ENCODE measurements around the gene NUDT22.
A peak's percentile ranks its signal among the peaks of the same experiment; 100 is the strongest.

The NUDT22 gene

DNA sequence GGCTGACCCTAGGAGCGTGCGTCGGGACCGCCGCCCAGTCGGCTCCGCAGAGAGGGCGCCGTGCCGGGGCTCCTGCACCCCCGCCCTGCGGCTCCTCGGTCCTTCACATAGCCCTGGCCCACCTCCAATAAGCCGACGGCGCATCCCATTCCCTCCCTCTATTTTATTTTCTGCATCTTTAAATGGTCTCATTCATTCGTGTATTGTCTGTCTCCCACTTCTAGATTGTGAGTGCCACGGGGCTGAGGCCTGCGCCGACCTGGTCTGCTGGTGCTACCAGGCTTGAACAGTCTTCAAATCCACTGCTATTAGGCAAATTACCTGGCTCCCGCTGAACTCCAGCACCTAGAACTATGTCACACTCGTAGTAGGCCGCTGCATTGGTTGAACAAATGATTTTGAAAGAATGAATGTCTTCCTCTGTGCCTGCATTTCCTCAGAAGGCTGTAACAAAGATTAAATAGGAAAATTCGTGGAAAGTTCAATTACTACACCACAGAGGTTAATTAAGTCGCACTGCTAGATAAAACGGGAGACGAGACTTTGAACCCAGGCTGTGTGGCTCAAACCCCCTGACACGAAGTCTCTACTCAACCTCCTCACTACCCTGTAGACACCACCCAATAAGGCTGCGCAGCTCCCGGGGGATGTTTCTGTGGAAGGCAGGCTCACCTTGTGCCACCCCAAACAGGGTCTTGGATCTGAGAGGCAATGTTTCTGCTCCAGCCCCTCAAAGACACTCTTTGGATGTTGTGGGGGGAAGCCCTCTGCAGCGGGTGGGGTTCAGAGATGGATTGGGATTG is 21.9 kb downstream of the NUDT22 start:
- peak overlapping the region; percentile 80; the same call in 1 of the 2 replicates for H3K9ac ChIP-seq (ENCODE audit: low read depth, low read length)
- peak overlapping the region; percentile 94 for H3K4me3 ChIP-seq (ENCODE audit: low read length)
- H3K27me3 ChIP-seq (ENCODE audit: insufficient read depth, low read length), result no peaks in the 10 kb centered on the region
- no peaks in the 10 kb centered on the region for H3K9me3 ChIP-seq (ENCODE audit: insufficient read depth, low read depth, low read length)
- H3K27ac ChIP-seq (ENCODE audit: low read length), result peak overlapping the region; percentile 95
- peaks cover 28% of the 10 kb centered on the region for H3K4me1 ChIP-seq (ENCODE audit: insufficient read depth, low read length)
- peaks cover 21% of the 10 kb centered on the region; the same call in 1 of the 2 replicates for H3K36me3 ChIP-seq (ENCODE audit: insufficient read depth, low read depth, low read length)

DNA sequence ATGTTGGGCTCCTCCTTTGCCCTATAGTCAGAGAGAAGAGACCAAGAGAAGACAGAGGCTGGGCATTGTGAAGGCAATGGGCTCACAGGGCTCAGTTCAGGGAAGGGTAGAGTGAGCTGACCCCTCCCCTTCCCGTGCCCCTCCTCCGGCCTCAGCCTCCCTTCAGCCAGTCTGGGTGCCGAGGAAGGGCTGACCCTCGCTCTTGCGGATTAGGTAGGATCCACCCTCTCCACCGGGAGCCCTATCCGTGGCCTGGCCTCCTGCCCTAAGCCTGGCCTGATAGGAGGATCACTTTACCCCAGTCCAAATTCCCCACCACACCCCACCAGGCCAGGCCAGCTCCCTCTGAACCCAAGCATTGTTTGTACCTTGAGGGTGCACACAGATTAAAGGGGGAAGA is 22.5 kb downstream of the NUDT22 start:
- Histone ChIP-seq H3K27me3 (ENCODE audit: insufficient read depth, low read length) (no peaks in the 10 kb centered on the region), H3K9me3 (ENCODE audit: insufficient read depth, low read depth, low read length) (no peaks in the 10 kb centered on the region), H3K27ac (ENCODE audit: low read length) (peak overlapping the region; percentile 95), H3K4me3 (ENCODE audit: low read length) (peak overlapping the region; percentile 94; the same call in 1 of the 2 replicates), H3K4me1 (ENCODE audit: insufficient read depth, low read length) (peaks cover 28% of the 10 kb centered on the region), H3K36me3 (ENCODE audit: insufficient read depth, low read depth, low read length) (peaks cover 15% of the 10 kb centered on the region; the same call in 1 of the 2 replicates), H3K9ac (ENCODE audit: low read depth, low read length) (peak overlapping the region; percentile 80; the same call in 1 of the 2 replicates)

DNA sequence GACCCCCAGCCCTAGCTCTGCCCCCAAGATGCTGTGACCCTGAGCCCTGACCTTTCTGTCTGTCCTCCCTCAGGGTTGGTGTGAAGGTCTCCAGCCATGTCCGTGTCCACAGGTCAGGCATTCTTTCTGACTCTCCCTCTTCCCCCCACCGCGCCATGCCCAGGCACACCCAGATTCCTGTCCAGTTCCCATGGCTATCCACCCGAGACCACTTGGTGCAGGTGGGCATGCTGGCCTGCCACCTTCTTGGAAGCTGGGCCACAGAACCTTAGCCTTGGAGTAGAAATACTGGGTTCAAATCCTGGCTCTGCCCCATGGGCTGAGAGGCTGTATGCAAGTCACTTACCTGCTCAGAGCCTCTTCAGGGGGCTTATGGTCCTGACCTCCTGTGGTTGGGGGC is 23.0 kb downstream of the NUDT22 start:
- no peaks in the 10 kb centered on the region for H3K27me3 ChIP-seq (ENCODE audit: insufficient read depth, low read length)
- peaks cover 28% of the 10 kb centered on the region for H3K4me1 ChIP-seq (ENCODE audit: insufficient read depth, low read length)
- peak overlapping the region; percentile 62; the same call in 1 of the 2 replicates for H3K4me3 ChIP-seq (ENCODE audit: low read length)
- peak overlapping the region; percentile 80; the same call in 1 of the 2 replicates for H3K9ac ChIP-seq (ENCODE audit: low read depth, low read length)
- peaks cover 10% of the 10 kb centered on the region; the same call in 1 of the 2 replicates for H3K36me3 ChIP-seq (ENCODE audit: insufficient read depth, low read depth, low read length)
- peak overlapping the region; percentile 95 for H3K27ac ChIP-seq (ENCODE audit: low read length)
- H3K9me3 ChIP-seq (ENCODE audit: insufficient read depth, low read depth, low read length), result no peaks in the 10 kb centered on the region

GRCh38 chr11:64249563-64250414 is 23.7 kb downstream of the NUDT22 start:
- H3K4me1 ChIP-seq (ENCODE audit: insufficient read depth, low read length), result peaks cover 28% of the 10 kb centered on the region

DNA sequence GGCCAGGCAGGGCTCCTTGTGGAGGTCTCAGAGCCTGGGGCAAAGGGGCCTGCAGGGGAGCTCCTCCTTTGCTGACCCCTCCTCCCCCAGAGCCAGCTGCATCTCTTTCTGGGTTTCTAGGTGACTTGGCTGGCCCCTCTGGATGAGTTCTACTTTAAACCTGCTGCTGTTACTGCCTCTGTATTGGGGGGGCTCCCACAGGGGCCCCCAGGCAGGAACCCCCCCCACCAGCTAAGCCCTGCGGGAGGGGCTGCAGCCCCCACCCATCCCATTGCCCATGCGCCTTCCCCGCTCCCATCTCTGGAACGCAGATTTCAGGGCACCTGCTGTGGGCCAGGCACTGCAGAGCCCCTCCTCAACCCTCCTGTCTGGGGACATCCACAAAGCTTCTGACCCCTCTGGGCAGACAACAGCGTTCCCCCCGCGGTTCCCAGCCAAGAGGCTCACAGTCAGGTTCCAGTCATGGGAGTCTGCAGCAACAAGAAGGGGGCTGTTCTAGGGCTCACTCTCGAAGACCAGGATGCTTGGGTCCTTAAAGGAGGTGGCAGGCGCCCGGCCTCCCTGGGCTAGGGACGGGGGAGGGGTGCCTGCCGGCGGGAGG is 24.4 kb downstream of the NUDT22 start:
- Histone ChIP-seq H3K9me3 (ENCODE audit: insufficient read depth, low read depth, low read length) (no peaks in the 10 kb centered on the region), H3K27ac (ENCODE audit: low read length) (peak overlapping the region; percentile 87), H3K27me3 (ENCODE audit: insufficient read depth, low read length) (no peaks in the 10 kb centered on the region), H3K9ac (ENCODE audit: low read depth, low read length) (peak overlapping the region; percentile 80; the same call in 1 of the 2 replicates), H3K36me3 (ENCODE audit: insufficient read depth, low read depth, low read length) (peaks cover 11% of the 10 kb centered on the region), H3K4me3 (ENCODE audit: low read length) (peak overlapping the region; percentile 62), H3K4me1 (ENCODE audit: insufficient read depth, low read length) (peaks cover 28% of the 10 kb centered on the region)

More at GRCh38 chr11:64249563-64250414, 23.7 kb downstream of the NUDT22 start:
- peaks cover 9% of the 10 kb centered on the region for H3K36me3 ChIP-seq (ENCODE audit: insufficient read depth, low read depth, low read length)
- peak overlapping the region; percentile 95 for H3K27ac ChIP-seq (ENCODE audit: low read length)
- no peaks in the 10 kb centered on the region for H3K9me3 ChIP-seq (ENCODE audit: insufficient read depth, low read depth, low read length)
- peak overlapping the region; percentile 80; the same call in 1 of the 2 replicates for H3K9ac ChIP-seq (ENCODE audit: low read depth, low read length)
- H3K4me3 ChIP-seq (ENCODE audit: low read length), result peak overlapping the region; percentile 62; the same call in 1 of the 2 replicates
- no peaks in the 10 kb centered on the region for H3K27me3 ChIP-seq (ENCODE audit: insufficient read depth, low read length)

- Histone ChIP-seq H3K9ac (ENCODE audit: low read depth, low read length) (peak within 1 kb of the TSS; percentile 90; the same call in 1 of the 2 replicates), H3K4me3 (ENCODE audit: low read length) (peak within 1 kb of the TSS; percentile 94), H3K27ac (ENCODE audit: low read length) (peak within 1 kb of the TSS; percentile 87), H3K27me3 (ENCODE audit: insufficient read depth, low read length) (no peaks in the 10 kb centered on the region), H3K4me1 (ENCODE audit: insufficient read depth, low read length) (peaks cover 28% of the 10 kb centered on the region), H3K9me3 (ENCODE audit: insufficient read depth, low read depth, low read length) (no peaks in the 10 kb centered on the region), H3K36me3 (ENCODE audit: insufficient read depth, low read depth, low read length) (peaks cover 18% of the 10 kb centered on the region)
Measured at GRCh38 chr11:64251016-64251752, 25.1 kb downstream of the NUDT22 start, which contains the start of gene PLCB3. PLCB3 (plus strand) TSS chr11:64251530; CDS start chr11:64251650, 120 bp downstream.

GRCh38 chr11:64251753-64252002 is 25.6 kb downstream of the NUDT22 start:
- H3K4me1 ChIP-seq (ENCODE audit: insufficient read depth, low read length), result peaks cover 28% of the 10 kb centered on the region

DNA sequence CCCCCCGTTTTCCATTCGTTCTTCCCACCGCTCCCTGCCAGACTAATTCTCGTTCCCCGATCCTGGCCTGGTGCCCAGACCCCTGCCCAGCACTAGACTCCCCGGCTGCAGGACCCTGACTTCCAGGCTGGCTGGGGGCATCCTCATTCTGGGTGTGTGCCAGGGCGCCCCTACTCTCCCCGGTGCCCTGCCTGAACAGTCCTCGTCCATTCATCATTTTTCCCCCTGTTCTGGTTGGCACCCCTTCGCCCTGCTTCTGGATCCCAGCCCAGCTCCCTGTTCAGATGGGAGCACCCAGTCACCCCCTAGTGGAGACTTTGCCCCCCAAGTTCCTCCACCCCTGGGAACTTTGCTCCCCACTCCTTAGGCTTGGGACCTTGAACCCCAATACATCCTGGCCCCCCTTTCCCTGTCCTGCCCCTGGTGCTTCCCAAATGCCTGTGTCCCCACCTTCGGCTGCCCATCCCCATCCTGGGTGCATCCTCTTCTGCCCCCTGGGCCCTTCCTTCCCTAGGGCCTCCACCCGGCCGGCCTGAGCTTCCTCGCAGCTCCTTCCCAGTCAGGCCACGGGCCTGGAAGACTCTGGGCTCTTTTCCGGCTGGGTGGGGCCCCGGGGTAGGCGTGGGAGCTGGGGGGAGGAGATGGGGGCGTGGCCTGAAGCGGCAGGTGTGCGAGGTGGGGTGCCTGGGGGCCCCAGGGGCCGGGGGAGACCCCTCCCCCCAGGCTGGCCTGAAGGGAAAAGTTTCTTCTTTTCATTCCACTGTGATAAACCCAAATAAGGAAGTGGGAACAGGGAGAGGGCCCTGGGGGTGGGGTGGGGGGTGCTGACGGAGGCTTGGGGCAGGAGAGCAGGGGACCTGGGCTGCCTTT is 26.2 kb downstream of the NUDT22 start:
- Histone ChIP-seq H3K27me3 (ENCODE audit: insufficient read depth, low read length) (no peaks in the 10 kb centered on the region), H3K9ac (ENCODE audit: low read depth, low read length) (peak overlapping the region; percentile 90; the same call in 1 of the 2 replicates), H3K9me3 (ENCODE audit: insufficient read depth, low read depth, low read length) (no peaks in the 10 kb centered on the region), H3K27ac (ENCODE audit: low read length) (peak overlapping the region; percentile 32), H3K4me3 (ENCODE audit: low read length) (peak overlapping the region; percentile 94), H3K4me1 (ENCODE audit: insufficient read depth, low read length) (peaks cover 28% of the 10 kb centered on the region), H3K36me3 (ENCODE audit: insufficient read depth, low read depth, low read length) (peaks cover 24% of the 10 kb centered on the region)

More at GRCh38 chr11:64251753-64252002, 25.6 kb downstream of the NUDT22 start:
- peaks cover 23% of the 10 kb centered on the region for H3K36me3 ChIP-seq (ENCODE audit: insufficient read depth, low read depth, low read length)
- peak overlapping the region; percentile 94 for H3K4me3 ChIP-seq (ENCODE audit: low read length)
- no peaks in the 10 kb centered on the region for H3K9me3 ChIP-seq (ENCODE audit: insufficient read depth, low read depth, low read length)
- H3K27ac ChIP-seq (ENCODE audit: low read length), result peak overlapping the region; percentile 32
- H3K9ac ChIP-seq (ENCODE audit: low read depth, low read length), result peak overlapping the region; percentile 90; the same call in 1 of the 2 replicates
- no peaks in the 10 kb centered on the region for H3K27me3 ChIP-seq (ENCODE audit: insufficient read depth, low read length)

- Histone ChIP-seq H3K36me3 (ENCODE audit: insufficient read depth, low read depth, low read length) (peaks cover 24% of the 10 kb centered on the region), H3K4me1 (ENCODE audit: insufficient read depth, low read length) (peaks cover 24% of the 10 kb centered on the region), H3K27me3 (ENCODE audit: insufficient read depth, low read length) (no peaks in the 10 kb centered on the region), H3K4me3 (ENCODE audit: low read length) (peak overlapping the region; percentile 94; the same call in 1 of the 2 replicates), H3K9ac (ENCODE audit: low read depth, low read length) (peak overlapping the region; percentile 90; the same call in 1 of the 2 replicates), H3K27ac (ENCODE audit: low read length) (no peak overlapping the region), H3K9me3 (ENCODE audit: insufficient read depth, low read depth, low read length) (no peaks in the 10 kb centered on the region)
Measured at GRCh38 chr11:64253043-64253442, 27.0 kb downstream of the NUDT22 start.

DNA sequence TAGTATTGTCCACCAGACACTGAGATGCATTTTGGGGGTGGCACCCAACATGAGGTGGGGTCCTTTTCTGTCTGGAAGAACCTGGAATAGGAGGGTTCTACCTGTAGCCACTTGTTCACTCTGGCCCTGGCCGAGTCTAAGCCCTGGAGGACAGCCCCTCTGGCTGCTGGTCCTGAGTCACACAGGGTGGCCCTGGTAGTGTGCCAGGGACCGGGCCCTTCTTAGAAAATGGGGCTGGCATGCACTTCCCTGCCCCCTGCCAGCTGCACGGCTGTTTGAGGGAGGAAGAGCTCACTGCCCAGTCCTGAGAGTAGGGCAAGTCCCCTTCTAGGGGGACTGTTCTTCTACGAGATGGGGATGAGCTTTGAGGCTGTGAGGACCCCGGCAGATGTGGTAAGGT is 27.4 kb downstream of the NUDT22 start:
- peaks cover 20% of the 10 kb centered on the region for H3K4me1 ChIP-seq (ENCODE audit: insufficient read depth, low read length)
- H3K9me3 ChIP-seq (ENCODE audit: insufficient read depth, low read depth, low read length), result no peaks in the 10 kb centered on the region
- no peak overlapping the region for H3K27ac ChIP-seq (ENCODE audit: low read length)
- H3K36me3 ChIP-seq (ENCODE audit: insufficient read depth, low read depth, low read length), result peaks cover 29% of the 10 kb centered on the region
- H3K9ac ChIP-seq (ENCODE audit: low read depth, low read length), result peak overlapping the region; percentile 90; the same call in 1 of the 2 replicates
- peak overlapping the region; percentile 94; the same call in 1 of the 2 replicates for H3K4me3 ChIP-seq (ENCODE audit: low read length)
- H3K27me3 ChIP-seq (ENCODE audit: insufficient read depth, low read length), result no peaks in the 10 kb centered on the region
